MCF 10A (cell line): Measurements from ENCODE around the gene PHACTR3. TPM values are rescaled to one million over a fixed set of nuclear protein-coding genes. Genes with fewer than 3 reads are reported as not detected.

Source experiments
- BruUV-seq: library from RNA; stranded (reverse); fragments of 400-500 nt; replicated peaks from 2 replicates; lab custom pipeline; 2021; lab: Mats Ljungman, UMichigan
- CTCF ChIA-PET: fragments of 300-600 bp; sonication (Branson Sonifier 250); formaldehyde crosslinking; extraction: SDS; loops from one replicate; lab custom pipeline; 2021; ENCODE audit warnings: antibody characterized with exemption, inconsistent platforms; lab: Yijun Ruan, JAX
- POLR2A ChIA-PET: fragments of 300-600, 350-650 bp; sonication (Branson Sonifier 250); formaldehyde crosslinking; extraction: SDS; loops from one replicate; lab custom pipeline; 2020; ENCODE audit warnings: antibody characterized with exemption, inconsistent platforms; lab: Yijun Ruan, JAX
- DNase-seq: peaks from one replicate; pipeline ENCODE4 v3.0.0-alpha.2; 2018; ENCODE audit not compliant: unreplicated experiment
- H3K27ac Mint-ChIP-seq: one replicate; pipeline ENCODE4 v1.8.0; 2022; ENCODE audit warnings: mild to moderate bottlenecking, low read depth, mixed read lengths; ENCODE audit not compliant: unreplicated experiment
- H3K27me3 Mint-ChIP-seq: one replicate; pipeline ENCODE4 v1.8.0; 2022; ENCODE audit warnings: mixed read lengths; ENCODE audit not compliant: insufficient read depth, unreplicated experiment
- H3K36me3 Mint-ChIP-seq: one replicate; pipeline ENCODE4 v1.8.0; 2022; ENCODE audit warnings: mild to moderate bottlenecking, moderate library complexity, mixed read lengths; ENCODE audit not compliant: insufficient read depth, unreplicated experiment
- H3K4me1 Mint-ChIP-seq: one replicate; pipeline ENCODE4 v1.8.0; 2022; ENCODE audit warnings: mixed read lengths; ENCODE audit not compliant: insufficient read depth, unreplicated experiment
- H3K4me3 Mint-ChIP-seq: one replicate; pipeline ENCODE4 v1.8.0; 2022; ENCODE audit warnings: mild to moderate bottlenecking, moderate library complexity, mixed read lengths; ENCODE audit not compliant: unreplicated experiment
- H3K9me3 Mint-ChIP-seq: one replicate; pipeline ENCODE4 v1.8.0; 2022; ENCODE audit warnings: mixed read lengths; ENCODE audit not compliant: unreplicated experiment
- CTCF ChIP-seq: fragments of 200-600 bp; IDR thresholded peaks from one replicate; pipeline ENCODE4 v1.8.0; 2022; ENCODE audit warnings: antibody characterized with exemption, mild to moderate bottlenecking; ENCODE audit not compliant: unreplicated experiment
- intact Hi-C: fragments of 100-400 bp; cut with micrococcal nuclease; formaldehyde crosslinking; loops from 2 replicates; pipeline ENCODE4 v1.14.1; 2022
- total RNA-seq: library from RNA; stranded (reverse); gene quantifications from 2 replicates; pipeline ENCODE4 v1.2.3, GENCODE V29; 2022

Gene PHACTR3
- total RNA-seq, 1 experiment from 2014 or later: 22.8 TPM

DNA sequence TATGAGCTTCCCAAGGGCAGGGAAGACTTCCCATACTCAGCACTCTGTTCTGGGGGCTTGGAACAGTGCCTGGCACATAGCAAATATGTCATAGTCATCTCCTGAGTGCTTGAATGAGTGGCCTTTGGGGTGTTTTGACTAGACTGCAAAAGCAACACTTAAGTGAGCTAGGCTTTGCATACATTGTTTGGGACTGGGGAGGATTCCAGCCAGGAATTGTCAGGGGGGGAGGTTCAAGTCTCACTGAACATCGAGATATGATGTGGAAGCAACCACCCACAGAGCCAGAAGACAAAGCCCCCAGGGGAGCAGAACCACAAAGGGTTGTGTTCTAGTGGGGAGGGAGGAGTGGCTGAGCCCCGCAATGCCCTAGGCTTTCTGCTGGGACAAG, 230.7 kb downstream of the PHACTR3 start:
- no peaks in the 10 kb centered on the region for H3K27me3 Mint-ChIP-seq
- CTCF ChIA-PET: interaction anchor here (1.2 to 31.9 kb wide), 6 partner anchors 9 to 264 kb away, joined by 3 to 929 read pairs (median 8); no protein-coding TSS in a partner anchor

DNA sequence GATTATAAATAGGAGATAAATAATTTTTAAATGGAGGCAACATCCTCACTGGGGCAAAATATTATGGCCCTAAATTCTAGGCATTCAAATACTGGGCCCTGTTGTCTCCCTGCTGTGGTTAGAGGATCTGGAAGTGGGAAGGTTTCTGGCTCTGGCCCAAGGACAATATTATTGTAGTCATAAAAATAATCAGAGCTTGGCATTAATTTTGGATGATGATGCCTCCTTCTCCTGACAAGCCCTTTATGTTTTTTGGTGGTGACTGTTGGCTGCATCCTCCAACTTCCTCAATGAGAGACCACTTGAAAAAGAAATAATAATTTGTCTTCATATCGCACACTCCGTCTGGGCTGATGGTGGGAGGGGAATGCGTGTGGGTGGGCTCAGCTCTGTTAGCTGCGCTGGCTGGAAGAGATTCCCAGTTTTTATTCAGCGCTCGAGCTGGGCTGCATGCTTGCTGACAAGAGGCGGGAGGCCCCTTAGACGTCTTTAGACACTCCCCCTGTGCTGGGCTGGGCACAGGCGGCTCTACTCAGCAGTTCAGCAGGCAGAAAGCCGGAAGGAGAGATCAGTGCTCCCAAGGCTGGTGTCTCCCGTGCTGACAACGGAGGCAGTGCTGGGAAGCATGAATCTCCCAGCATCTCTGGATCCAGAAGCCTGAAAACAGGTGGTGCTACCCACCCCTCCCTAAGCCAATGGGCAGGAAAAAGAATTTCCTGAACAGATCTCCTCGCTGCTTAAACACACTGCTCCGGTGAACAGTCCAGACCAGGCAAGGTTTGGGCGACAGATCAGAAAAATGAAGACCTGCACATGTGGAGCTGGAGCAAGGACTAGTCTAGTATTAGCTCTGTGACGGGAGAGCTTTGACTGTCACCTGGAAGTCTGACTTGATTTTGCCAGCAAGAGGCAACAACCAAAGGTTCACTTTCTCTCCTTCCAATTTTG, 231.4 kb downstream of the PHACTR3 start:
- peaks cover 41% of the 10 kb centered on the region for H3K36me3 Mint-ChIP-seq
- peak overlapping the region; percentile 78 for H3K4me3 Mint-ChIP-seq
- peak overlapping the region; percentile 53 for H3K27ac Mint-ChIP-seq
- ChIA-PET POLR2A (interaction anchor here (0.7 to 8.9 kb wide), 14 partner anchors 9 to 941 kb away, joined by 3 to 146 read pairs (median 6); partner anchors contain the start of genes FAM217B and PPP1R3D), CTCF (interaction anchor here (0.5 to 31.9 kb wide), 14 partner anchors 10 to 929 kb away, joined by 3 to 929 read pairs (median 4); no protein-coding TSS in a partner anchor)
- H3K9me3 Mint-ChIP-seq: no peaks in the 10 kb centered on the region
- BruUV-seq: TSS peak; percentile 53
- H3K27me3 Mint-ChIP-seq: no peaks in the 10 kb centered on the region
- no peak for TF ChIP-seq CTCF
- intact Hi-C loops: loop anchor here (5.0 kb wide), 1 partner anchor 107 kb away; the partner anchor contains the start of genes FAM217B and PPP1R3D
- peak; percentile 81 for DNase-seq
- H3K4me1 Mint-ChIP-seq: peaks cover 57% of the 10 kb centered on the region

More for the DNA sequence above, 230.7 kb downstream of the PHACTR3 start:
- POLR2A ChIA-PET: interaction anchor here (0.7 to 8.9 kb wide), 7 partner anchors 9 to 105 kb away, joined by 3 to 146 read pairs (median 18); partner anchors contain the start of genes FAM217B and PPP1R3D
- no peak for DNase-seq
- intact Hi-C loops: loop anchor here (5.0 kb wide), 1 partner anchor 107 kb away; the partner anchor contains the start of genes FAM217B and PPP1R3D
- Mint-ChIP-seq H3K4me3 (peak overlapping the region; percentile 78), H3K9me3 (no peaks in the 10 kb centered on the region), H3K4me1 (peaks cover 57% of the 10 kb centered on the region), H3K27ac (peak overlapping the region; percentile 53), H3K36me3 (peaks cover 35% of the 10 kb centered on the region)
- TF ChIP-seq CTCF: no peak
- BruUV-seq: no TSS peak

- ChIA-PET POLR2A (interaction anchor here (0.5 to 8.9 kb wide), 12 partner anchors 10 to 827 kb away, joined by 3 to 146 read pairs (median 6); partner anchors contain the start of genes FAM217B and PPP1R3D), CTCF (interaction anchor here (0.5 to 31.9 kb wide), 14 partner anchors 11 to 266 kb away, joined by 3 to 929 read pairs (median 4); no protein-coding TSS in a partner anchor)
- intact Hi-C loops: loop anchor here (5.0 kb wide), 1 partner anchor 106 kb away; the partner anchor contains the start of genes FAM217B and PPP1R3D
- Mint-ChIP-seq H3K36me3 (peaks cover 52% of the 10 kb centered on the region), H3K27ac (peak overlapping the region; percentile 53), H3K4me1 (peaks cover 57% of the 10 kb centered on the region), H3K27me3 (no peaks in the 10 kb centered on the region), H3K4me3 (peak overlapping the region; percentile 78), H3K9me3 (no peaks in the 10 kb centered on the region)
- no TSS peak for BruUV-seq
- TF ChIP-seq CTCF: no peak
- DNase-seq: peak; percentile 20
Measured at GRCh38 chr20:59836767-59837166, 232.4 kb downstream of the PHACTR3 start.
